K562 (cell line): Measurements from ENCODE around the gene KIR3DL1.

Source experiments
- CREB1 ChIP-seq, 2 experiments: sonication (generic) in 1 of 2; formaldehyde crosslinking in 1 of 2; IDR thresholded peaks; 2 replicates each; pipeline versions ENCODE4 v1.6.1 to v1.8.0; 2012 to 2022; ENCODE audit warnings: inconsistent platforms in 1 of 2, mild to moderate bottlenecking in 1 of 2, missing genetic modification reagents in 1 of 2, moderate library complexity in 1 of 2
- CTCF ChIP-seq, 3 experiments: IDR thresholded peaks in 2 of 3; conservative IDR thresholded peaks in 1 of 3; 2 replicates each; pipeline ENCODE4 v1.5.1; 2011 to 2012; ENCODE audit warnings: low read length in 3 of 3, mild to moderate bottlenecking in 3 of 3, control low read depth in 2 of 3, improper control_type of control experiment in 1 of 3, inconsistent platforms in 1 of 3, low read depth in 1 of 3, mixed read lengths in 1 of 3, moderate library complexity in 1 of 3; ENCODE audit not compliant: insufficient read depth in 2 of 3
- FOS ChIP-seq: IDR thresholded peaks from 3 replicates; pipeline ENCODE4 v1.6.1; 2011; ENCODE audit not compliant: insufficient read length; ENCODE audit errors: extremely low read depth

DNA sequence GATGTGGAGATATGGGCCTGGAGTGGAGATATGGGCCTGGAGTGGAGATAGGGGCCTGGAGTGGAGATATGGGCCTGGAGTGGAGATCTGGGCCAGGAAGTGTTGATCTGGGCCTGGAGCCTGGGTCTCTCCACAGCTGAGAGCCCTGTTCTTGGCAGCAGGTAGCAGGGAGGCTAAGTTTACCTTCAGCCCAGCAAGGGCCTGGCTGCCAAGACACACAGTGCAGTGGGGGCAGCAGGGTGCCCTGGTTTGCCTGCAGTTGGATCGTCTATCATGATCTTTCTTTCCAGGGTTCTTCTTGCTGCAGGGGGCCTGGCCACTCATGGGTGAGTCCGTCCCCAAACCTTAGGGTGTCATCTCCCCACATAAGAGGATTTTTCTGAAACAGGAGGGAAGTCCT lies 34.7 kb downstream of the KIR3DL1 start:
- TF ChIP-seq FOS (no peak), CTCF (IDR thresholded peaks at IDR 0.05 in 2 of 3, conservative IDR thresholded peaks at IDR 0.05 in 1 of 3; ENCODE audit: insufficient read depth in 2 of 3, low read depth in 1 of 3, low read length in 3 of 3) (no peak), CREB1 (IDR thresholded peaks at IDR 0.05) (no peak), CREB1 (CRISPR knock-in tag; IDR thresholded peaks at IDR 0.05) (no peak)
